GM21786 (cell line): ENCODE measurements around the gene LIPG.

Experiments used
- ATAC-seq: cut with Tn5 transposase; IDR thresholded peaks from one replicate; pipeline ENCODE4 v1.9.1; 2021; ENCODE audit not compliant: unreplicated experiment

LIPG gene

DNA sequence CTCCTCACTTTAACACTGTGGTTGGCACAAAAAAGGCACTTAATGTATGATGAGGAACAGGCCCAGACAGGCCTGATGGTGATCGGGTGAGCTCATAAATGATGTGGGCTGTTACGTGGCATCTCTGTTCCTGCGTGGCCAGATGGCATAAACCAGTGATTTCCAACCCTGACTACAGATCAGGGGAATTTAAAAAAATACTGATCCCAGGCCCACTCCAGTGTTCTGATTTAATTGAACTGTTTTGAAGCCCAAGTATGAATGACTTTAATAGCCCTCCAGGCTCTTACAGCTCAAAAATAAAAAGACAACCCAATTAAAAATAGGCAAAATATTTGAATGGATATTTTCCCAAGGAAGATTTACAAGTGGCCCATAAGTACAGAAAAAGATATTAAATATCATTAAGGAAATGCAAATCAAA lies 48.2 kb downstream of the LIPG start:
- ATAC-seq, result no peak

DNA sequence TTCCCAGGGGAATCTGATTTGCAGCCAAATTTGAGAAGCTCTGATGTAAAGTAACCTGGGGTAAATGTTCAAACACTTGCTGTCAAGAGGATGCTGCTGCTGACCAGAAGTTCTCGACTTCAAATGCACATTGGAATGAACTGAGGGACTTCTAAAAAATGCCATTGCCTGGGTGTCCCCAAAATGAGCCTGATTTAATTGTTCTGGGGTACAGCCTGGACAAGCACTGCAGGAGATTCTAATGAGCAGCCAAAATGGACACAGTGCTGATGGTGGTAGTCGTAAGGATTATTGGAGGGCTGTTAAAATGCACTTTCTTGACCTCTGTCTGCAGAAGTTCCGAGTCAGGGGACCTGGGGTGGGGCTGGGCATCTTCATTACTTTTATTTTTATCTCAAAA lies 49.5 kb downstream of the LIPG start:
- ATAC-seq, result no peak

DNA sequence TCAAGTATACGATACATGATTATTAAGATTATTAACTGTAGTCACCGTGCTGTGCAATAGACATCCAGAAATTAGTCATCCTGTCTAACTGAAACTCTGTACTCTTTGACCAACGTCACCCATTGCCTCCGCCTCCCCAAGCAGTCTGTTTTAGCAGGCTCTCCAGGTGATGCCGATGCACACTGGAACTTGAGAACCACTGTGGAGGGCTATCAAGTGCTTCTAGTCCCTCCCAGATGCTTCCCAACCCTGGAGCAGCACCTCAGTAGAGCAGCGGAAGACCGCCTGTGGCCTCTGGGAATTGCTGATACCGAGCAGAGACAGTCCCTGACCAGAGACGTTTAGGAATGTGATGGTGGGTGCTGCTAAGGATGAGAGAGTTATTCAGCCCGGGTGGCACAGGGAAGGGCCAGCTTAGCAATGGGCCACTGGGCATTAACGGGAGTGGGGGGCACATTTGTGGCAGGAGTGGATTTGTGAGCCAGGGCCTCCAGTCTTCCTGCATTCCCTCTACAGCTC lies 50.7 kb downstream of the LIPG start:
- peak; percentile 80 for ATAC-seq

DNA sequence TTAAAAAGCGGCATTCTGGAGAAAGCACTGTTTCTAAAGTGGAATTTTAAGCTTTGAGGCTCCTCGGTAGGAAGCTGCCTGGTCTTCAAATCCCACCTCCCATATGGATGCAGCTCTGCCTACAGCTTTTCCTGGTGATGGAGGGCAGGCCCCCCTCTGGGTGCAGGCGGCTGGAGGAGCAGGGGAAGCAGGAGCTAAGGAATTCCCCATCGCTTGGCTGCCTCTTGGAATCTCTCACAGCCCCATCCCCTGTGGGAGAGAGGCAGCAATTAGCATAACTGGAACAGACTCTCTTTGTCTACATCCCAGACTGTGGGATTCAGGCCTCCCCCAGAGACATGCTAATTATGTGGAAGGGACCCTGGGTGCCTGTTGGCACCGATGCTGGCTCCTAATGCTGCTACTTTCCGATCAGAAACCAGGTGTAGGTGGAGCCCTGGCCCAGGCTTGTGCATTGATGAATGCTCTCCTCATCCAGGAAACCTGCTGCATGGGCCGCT lies 51.3 kb downstream of the LIPG start:
- ATAC-seq, result no peak

DNA sequence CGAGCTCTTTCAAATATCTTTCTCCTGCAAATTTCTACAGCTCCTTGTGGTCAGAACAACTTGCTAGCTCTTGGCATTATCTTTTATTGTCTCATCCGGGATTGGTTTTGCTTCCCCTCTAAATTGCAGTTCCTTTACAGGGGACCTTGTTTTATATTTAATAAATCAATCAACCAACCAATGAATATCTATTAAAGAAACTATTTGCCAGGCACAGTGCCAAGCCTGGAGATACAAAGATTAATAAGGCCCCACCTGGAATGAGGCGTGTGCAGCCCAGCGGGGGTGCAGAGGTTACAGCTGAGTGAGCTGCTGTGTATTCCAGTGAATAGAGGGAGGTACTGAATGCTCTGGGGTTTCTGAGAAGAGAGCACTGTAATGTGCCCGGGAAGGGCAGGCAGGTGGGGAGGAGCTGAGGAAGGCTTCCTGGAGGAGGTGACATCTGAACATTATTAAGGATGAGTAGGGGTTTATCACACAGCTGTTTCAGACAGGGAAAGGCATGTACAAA lies 51.8 kb downstream of the LIPG start:
- no peak for ATAC-seq

DNA sequence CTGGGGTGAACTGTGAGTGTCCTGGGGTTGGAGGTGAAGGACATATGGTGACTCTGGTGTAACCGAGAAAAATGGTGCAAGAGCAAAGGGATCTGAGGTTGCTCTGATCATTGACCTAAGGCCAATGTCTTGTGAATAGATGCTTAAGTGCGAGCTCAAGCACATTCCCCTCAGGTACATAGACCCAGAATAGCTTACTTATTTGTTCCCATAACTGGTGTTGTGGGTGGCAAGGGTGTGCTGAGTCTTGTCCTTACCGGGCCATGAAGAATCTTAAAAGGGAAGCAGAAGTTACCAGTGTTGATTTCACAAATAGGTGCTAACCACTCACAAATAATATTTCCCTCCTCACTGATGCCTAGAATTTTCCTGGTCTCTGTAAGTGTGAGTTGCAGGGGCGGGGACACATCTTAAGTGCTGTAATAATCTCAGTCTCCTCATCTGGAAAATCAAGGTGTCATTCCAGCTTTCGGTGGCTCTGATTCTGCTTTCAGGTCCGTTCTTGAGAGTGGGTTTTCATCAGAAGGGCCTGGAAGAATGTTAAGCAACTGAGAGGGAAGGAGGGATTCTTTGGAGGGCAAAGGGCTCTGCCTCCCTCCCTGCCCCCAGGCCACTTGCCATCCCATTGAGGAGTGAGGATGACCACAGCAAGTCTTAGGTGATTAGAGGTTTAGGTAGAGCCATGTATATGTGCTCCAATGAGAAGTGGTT lies 54.9 kb downstream of the LIPG start:
- no peak for ATAC-seq

DNA sequence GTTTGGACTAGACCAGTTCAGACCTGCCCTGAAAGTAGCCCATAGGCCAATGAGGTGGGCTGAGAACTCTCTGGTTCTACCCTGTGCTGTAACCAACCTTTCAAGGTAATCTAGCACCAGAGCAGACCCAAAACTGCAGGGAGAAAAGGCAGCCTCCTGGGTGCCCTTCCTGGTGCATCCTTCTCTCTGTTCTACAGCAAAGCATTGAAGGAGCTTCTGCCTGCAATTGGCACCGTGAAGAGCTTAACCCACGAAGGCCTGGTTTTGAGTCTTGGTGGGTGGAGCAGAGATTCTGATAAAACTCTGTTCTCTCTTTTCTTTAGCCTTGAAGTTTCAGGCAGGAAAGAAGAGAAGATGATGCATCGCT lies 55.5 kb downstream of the LIPG start:
- ATAC-seq, result no peak

DNA sequence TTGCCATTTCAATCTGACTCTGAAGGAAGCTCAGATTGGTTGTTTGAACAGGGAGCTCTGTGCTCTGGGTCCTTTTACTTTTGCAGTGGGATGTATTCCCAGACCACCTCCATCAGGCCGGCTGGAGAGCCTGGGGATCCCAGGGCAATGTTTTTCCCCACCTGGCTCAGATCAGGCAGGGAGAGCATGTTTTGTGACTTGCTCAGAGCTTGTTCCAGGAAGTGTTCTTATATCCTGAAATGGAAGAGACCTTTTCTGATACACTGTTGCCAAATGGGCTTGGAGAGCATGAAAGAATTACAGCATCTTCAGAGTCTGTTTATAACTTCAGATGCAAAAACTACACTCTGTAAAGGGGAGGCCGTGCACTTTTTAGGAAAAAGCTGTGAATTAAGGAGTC lies 56.0 kb downstream of the LIPG start:
- ATAC-seq, result no peak

DNA sequence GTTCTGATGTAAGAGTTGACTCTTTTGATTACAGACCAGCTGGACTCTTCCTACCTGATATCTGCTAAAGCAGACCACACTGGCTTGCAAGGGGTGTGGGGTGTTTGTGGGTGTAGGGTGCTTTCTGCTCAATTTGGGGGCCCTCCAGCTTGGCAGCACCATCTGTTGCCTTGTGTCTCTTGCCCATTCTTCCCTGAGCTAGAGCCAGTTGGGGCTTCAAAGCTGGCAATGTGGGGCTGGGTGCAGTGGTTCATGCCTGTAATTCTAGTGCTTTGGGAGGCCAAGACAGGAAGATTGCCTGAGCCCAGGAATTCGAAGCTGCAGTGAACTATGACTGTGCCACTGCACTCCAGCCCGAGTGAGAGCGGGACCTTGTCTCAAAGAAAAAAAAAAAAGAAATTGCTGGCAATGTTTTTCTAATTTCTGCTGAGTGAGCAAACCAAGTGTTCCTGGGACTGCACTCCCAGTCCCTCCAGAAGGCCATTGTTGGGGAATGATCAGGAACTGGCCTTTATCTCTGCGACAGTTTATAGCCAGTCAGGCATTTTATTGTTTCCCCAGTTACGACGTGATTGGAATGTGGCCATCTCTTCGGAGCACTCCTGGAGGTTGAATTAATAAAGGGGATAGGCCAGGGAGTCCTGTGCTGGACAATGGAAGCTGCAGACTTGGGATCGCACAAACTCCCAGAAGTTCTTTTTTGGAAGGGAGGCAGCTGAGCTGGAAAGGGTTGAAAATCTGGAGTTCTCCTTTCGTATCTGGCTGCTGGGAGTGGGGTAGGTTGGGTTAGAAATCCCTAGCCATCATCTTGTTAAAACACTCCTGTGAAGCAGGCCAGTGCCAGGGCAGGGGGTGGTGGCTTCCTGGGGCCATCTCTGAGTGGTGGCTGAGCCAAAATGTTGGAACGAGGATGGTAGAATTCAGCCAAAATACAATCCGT lies 57.2 kb downstream of the LIPG start:
- ATAC-seq, result no peak

DNA sequence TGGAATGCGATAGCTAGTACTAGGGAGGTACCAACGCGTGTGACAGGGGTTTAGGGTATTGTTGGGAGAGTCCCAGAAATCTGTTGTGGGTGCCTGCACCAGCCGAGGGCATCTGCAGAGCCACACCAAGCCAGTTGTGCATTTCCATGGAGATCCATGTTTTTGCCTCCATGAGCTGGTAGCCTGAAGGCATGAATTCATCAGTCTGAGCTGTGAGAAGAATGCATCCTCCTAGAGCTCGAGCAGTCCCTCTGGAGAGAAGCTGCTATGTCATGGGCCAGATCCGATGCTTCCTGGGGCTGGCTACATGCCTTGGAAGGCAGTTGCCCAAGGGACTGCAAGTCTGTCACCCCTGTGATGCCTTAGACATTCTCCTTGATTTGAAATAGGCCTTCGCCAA lies 57.9 kb downstream of the LIPG start:
- ATAC-seq, result no peak

DNA sequence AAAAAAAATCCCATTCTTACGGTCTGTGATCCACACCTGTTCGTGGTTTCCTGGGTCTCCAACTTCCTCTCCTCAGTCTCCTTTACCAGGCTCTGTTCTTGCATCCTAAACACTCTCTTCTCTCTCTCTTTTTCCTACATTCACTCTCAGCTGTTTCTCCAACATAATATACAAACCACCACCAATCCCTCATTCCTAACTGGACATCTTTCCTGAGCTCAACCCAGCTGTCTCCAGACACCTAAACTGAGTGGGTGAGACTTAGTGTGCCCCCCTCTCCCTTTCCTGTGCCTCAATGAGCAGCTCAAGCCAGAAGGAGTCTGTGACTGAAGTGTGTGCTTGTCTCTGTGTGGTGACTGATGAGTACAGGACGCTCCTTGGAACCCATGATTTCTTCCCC lies 59.4 kb downstream of the LIPG start:
- ATAC-seq, result no peak

DNA sequence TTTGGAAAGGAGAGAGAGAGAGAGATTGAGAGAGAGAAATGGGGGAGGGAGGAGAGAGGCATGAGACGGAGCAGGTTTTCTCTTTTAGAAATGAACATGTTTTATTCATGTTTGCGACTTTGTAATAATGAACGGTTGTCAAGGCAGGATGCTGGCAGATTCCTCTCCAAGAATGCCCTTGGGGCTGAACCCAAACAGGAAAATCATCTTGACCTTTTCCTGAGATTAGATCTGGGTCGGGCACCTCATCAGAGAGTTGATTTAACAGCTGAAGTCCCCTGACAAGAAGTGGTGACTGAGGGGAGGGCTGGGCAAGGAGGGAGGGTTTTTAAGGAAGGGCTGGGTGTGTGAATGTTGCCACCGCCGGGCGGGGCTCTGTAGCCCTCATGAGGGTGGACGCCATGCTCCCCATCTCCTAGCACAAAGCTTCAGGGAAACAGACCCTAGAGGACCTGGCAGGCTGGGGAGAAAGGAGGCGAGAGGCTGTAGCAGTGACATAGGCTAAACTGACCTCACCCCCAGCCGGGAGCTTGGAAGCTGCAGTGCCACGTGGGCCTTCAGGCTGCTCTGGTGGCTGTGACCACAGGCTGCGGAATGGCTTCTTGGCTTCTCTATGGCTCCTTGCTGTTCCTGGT lies 60.0 kb downstream of the LIPG start:
- ATAC-seq, result no peak

DNA sequence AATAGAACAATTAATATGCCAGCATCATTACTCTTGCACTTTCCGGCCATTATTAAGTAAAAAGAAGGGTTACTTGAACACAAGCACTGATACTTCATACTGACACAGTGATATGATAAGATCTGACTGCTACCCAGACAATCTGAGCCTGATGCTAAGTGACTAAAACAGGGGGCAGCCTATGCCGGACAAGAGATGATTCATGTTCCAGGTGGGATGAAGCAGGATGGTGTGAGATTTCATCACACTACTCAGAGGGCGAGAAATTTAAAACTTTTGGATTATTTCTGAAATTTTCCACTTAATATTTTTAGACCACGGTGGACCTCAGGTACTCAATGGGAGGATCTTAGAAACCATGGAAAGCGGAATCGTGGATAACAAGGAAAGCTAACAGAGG lies 61.7 kb downstream of the LIPG start:
- no peak for ATAC-seq

DNA sequence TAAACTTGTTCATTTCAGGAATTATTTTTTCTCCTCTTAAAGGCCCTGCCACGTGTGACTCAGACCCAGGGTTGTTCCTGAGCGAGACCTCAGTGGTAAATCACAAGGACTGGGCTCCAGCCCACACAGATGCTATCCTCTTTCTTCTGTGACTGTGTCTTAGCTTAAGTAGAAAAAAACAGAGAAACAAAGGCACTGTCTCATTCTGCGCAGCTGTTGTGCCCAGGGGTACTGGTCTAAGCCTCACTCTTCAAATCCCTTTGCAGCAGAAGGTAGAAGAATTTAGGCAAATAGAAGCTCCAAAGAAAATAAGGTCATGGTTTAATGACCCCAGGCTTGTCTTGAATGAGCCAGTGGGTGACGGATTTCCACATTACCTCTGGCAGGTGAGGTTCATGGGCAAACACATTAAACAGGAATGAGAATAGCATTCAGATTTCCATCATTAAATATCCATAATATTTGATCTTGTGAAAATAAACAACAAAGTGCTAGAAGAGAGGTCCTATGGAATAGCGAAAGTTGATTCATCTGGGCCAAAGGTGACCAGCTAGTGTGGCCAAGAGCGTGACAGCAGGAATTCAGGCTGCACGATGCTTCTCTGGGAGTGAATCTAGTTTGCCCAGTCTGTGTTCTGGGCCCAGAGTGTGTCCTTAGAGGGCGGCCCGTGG lies 63.3 kb downstream of the LIPG start:
- ATAC-seq, result no peak

DNA sequence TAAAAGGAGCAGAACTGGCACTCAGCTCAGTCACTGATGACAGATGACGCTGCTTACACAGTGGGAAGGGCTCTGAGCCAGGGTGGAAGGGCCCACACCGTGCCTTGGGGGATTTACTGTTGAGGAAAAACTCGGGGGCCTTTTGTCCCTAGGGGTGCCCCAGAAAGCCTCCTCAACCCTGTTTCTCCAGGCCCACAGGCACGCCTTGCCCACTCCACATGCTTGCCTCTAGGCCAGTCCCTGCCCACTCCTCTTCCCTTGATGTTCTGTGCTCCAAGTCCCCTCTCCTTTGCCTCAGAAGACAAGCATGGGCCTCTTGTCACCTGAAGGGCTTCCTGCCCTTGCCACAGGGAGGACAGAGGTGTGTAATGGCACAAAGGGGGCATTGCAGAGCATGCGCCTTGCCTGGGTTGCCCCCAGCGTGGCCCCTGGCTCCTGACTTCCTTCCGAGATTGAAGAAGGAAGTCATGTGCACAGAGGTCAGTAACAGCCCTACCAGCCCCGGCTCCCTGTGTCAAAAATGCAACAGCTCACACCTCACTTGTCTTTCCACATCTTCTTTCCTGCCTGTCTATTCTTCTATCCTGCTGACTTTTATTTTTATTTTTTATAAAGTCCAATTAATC lies 65.1 kb downstream of the LIPG start:
- no peak for ATAC-seq

DNA sequence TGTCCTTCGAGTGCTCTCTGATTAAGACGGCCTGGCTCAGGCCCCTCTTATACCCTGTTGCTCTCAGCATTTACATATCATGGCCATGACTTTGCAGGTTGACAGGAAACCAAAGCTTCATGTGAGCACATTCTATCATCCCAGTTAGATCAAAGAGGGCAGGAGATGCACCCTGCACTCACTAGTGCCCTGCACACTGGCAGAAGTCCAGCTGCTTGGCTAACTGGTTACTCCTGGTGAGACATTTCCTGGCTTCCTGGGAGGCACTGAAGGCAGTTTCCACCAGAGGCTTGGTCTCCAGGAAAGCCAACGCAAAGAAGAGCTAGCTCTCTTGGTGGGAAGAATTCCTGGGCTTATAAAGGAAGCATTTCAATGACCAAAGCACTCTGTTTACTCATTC lies 66.3 kb downstream of the LIPG start:
- no peak for ATAC-seq

DNA sequence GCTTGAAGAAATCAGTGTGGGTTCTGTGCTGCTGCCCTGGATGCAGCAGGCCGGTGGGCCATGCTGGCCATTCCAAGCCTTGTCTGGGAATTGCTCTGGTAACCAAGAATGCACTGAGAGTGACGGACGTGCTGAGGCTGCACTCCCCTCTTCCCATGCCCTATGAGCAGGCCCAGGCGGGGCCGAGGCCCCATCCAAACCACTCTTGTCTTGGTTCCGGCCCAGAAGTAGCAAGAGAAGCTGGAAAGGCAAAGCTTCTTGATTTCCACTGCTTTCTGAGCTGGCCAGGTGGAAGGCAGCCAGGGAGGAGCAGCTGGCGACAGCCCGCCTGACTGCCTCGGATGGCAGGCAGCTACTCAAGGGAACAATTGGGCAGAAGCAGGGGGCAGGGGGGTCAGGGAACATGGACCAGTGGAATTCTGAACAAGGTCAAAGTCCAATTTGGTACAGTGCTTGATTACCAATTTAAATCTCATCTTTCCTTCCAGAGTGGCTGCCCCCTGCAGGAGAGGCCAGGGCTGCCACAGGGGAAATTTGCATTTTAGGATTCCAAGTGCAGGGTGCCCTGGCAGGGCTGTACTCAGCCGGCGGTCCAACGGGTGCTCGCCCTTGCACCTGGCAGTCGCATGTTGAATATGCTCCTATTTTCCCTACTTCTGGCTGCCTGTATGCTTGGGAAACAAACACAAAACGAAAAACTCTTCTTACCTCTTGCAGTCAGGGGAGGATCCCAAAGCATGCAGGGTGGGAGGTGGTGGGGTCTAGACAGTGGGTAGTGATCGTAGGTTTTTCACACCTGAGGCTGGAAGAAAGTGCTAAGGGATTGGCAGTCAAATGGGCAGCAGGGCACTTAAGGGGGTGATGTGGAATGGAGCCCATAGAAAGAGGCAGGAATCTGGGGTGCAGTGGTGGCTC lies 67.3 kb downstream of the LIPG start:
- ATAC-seq, result no peak

DNA sequence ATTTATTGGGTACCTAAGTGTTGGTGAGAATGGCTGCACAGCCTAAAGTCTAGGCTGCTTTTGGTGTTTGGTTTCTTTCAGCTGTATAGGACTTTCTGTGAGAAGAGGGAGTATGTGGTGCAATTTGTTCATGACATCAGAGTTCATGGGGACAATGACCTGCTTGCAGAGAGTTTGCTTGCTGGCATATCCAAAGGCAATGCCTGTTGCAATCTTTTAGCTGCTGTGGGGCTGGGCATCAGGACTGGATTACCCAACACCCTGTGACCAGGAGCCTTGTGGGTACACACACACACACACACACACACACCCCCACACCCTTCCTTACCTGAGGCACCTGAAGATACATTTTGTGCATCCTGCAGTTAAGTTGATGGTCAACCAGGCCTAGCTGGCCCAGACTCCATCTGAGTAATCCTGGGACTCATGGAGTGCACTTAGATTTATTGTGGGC lies 68.4 kb downstream of the LIPG start:
- no peak for ATAC-seq
